SJCRH30 (cell line): Measurements from ENCODE around the gene PRCP. TPM values are rescaled to one million over a fixed set of nuclear protein-coding genes. Genes with fewer than 3 reads are reported as not detected.
A peak's percentile ranks its signal among the peaks of the same experiment; 100 is the strongest.

ENCODE experiments used
- DNase-seq, 2 experiments: peaks; one replicate each; pipeline ENCODE4 v3.0.0-alpha.2; 2015 to 2020
- H3K27ac ChIP-seq: fragments of 250-450 bp; sonication (Bioruptor Pico); 2 replicates; pipeline ENCODE4 v1.5.1; 2020; ENCODE audit warnings: mild to moderate bottlenecking, moderate library complexity
- H3K27me3 ChIP-seq: fragments of 250-450 bp; sonication (Bioruptor Pico); 2 replicates; pipeline ENCODE4 v1.5.1; 2020; ENCODE audit warnings: mild to moderate bottlenecking, moderate library complexity
- H3K36me3 ChIP-seq: fragments of 250-450 bp; sonication (Bioruptor Pico); 2 replicates; pipeline ENCODE4 v1.5.1; 2020; ENCODE audit warnings: mild to moderate bottlenecking, moderate library complexity
- H3K4me1 ChIP-seq: fragments of 250-450 bp; sonication (Bioruptor Pico); 2 replicates; pipeline ENCODE4 v1.5.1; 2020; ENCODE audit warnings: mild to moderate bottlenecking, moderate library complexity
- H3K4me3 ChIP-seq: fragments of 250-450 bp; sonication (Bioruptor Pico); 2 replicates; pipeline ENCODE4 v1.5.1; 2020; ENCODE audit warnings: mild to moderate bottlenecking, moderate library complexity
- H3K9me3 ChIP-seq: fragments of 250-450 bp; sonication (Bioruptor Pico); replicated peaks from 2 replicates; pipeline ENCODE4 v1.5.1; 2020; ENCODE audit warnings: mild to moderate bottlenecking, moderate library complexity
- total RNA-seq: library from RNA; depleted of rRNA; stranded (reverse); fragments of >200 nt; shearing (Covaris generic); gene quantifications from 2 replicates; pipeline ENCODE4 v1.2.3, GENCODE V29; 2014; rRNA removed

Gene PRCP
- total RNA-seq, 1 experiment from 2014 or later: 72.1 TPM

- Histone ChIP-seq H3K4me3 (no peak overlapping the region), H3K9me3 (no peaks in the 10 kb centered on the region), H3K27ac (no peak overlapping the region), H3K27me3 (no peaks in the 10 kb centered on the region), H3K4me1 (no peaks in the 10 kb centered on the region), H3K36me3 (no peaks in the 10 kb centered on the region)
- DNase-seq: no peak
Measured at GRCh38 chr11:82782825-82783374, 117.3 kb downstream of the PRCP start.

- H3K4me3 ChIP-seq: no peak overlapping the region
- no peaks in the 10 kb centered on the region for H3K27me3 ChIP-seq
- peaks cover 9% of the 10 kb centered on the region for H3K4me1 ChIP-seq
- H3K9me3 ChIP-seq: no peaks in the 10 kb centered on the region; the same call in 1 of the 2 replicates
- no peaks in the 10 kb centered on the region for H3K36me3 ChIP-seq
- DNase-seq: no peak
- no peak overlapping the region for H3K27ac ChIP-seq
Measured at GRCh38 chr11:82778776-82779175, 121.5 kb downstream of the PRCP start.

- Histone ChIP-seq H3K9me3 (no peaks in the 10 kb centered on the region; the same call in 1 of the 2 replicates), H3K27me3 (no peaks in the 10 kb centered on the region), H3K27ac (peak overlapping the region; percentile 67), H3K4me3 (no peak overlapping the region), H3K4me1 (peaks cover 9% of the 10 kb centered on the region), H3K36me3 (no peaks in the 10 kb centered on the region)
- peak; percentile 84 to 86 for DNase-seq
Measured at GRCh38 chr11:82776377-82776776, 123.9 kb downstream of the PRCP start.

- Histone ChIP-seq H3K4me1 (peaks cover 9% of the 10 kb centered on the region), H3K27ac (peak overlapping the region; percentile 67), H3K4me3 (no peak overlapping the region), H3K9me3 (no peaks in the 10 kb centered on the region; the same call in 1 of the 2 replicates), H3K36me3 (no peaks in the 10 kb centered on the region), H3K27me3 (no peaks in the 10 kb centered on the region)
- peak; percentile 74 to 86 for DNase-seq
Measured at GRCh38 chr11:82775736-82776346, 124.4 kb downstream of the PRCP start.

- Histone ChIP-seq H3K27ac (no peak overlapping the region), H3K27me3 (no peaks in the 10 kb centered on the region), H3K9me3 (no peaks in the 10 kb centered on the region; the same call in 1 of the 2 replicates), H3K4me3 (no peak overlapping the region), H3K36me3 (no peaks in the 10 kb centered on the region), H3K4me1 (peaks cover 9% of the 10 kb centered on the region)
- no peak for DNase-seq
Measured at GRCh38 chr11:82775218-82775617, 125.0 kb downstream of the PRCP start.

Other genes with a start within 250 kb of the PRCP start
- not detected in 2 replicates for gene FAM181B, start 166.6 kb downstream of the PRCP start, total RNA-seq
- 56.7 and 58.7 TPM in 2 replicates for gene DDIAS, start 1.3 kb upstream of the PRCP start, total RNA-seq
- gene RAB30, start 171.5 kb upstream of the PRCP start, total RNA-seq: 8.0 and 8.2 TPM in 2 replicates